Activated naive CD8-positive, alpha-beta T cell treated with anti-CD3 and anti-CD28 coated beads for 36 hours (primary cell): ENCODE measurements around the gene TPRX2. TPM values are rescaled to one million over a fixed set of nuclear protein-coding genes. Genes with fewer than 3 reads are reported as not detected.
"Not testable (repeated sequence)": the region's sequence is repeated elsewhere in the genome, so short reads cannot be mapped to it uniquely, and the experiment has no call there.

ENCODE experiments used
- DNase-seq: peaks from one replicate; pipeline ENCODE4 v3.0.0; 2021
- H3K27ac Mint-ChIP-seq: one replicate; pipeline ENCODE4 v1.8.0; 2022; ENCODE audit warnings: mild to moderate bottlenecking, moderate library complexity, mixed read lengths
- H3K27me3 Mint-ChIP-seq: one replicate; pipeline ENCODE4 v1.8.0; 2022; ENCODE audit warnings: mild to moderate bottlenecking, mixed read lengths
- H3K36me3 Mint-ChIP-seq: one replicate; pipeline ENCODE4 v1.8.0; 2021; ENCODE audit warnings: mild to moderate bottlenecking, mixed read lengths
- H3K4me1 Mint-ChIP-seq: one replicate; pipeline ENCODE4 v1.8.0; 2021; ENCODE audit warnings: mixed read lengths
- H3K4me3 Mint-ChIP-seq: one replicate; pipeline ENCODE4 v1.8.0; 2022; ENCODE audit warnings: mild to moderate bottlenecking, moderate library complexity, mixed read lengths
- H3K9me3 Mint-ChIP-seq: one replicate; pipeline ENCODE4 v1.8.0; 2022; ENCODE audit warnings: mixed read lengths
- total RNA-seq, 2 experiments: library from RNA; stranded (reverse); gene quantifications; one replicate each; pipeline ENCODE4 v1.2.3, GENCODE V29; 2021

TPRX2 gene
- total RNA-seq, 2 experiments from 2014 or later, result not detected

DNA sequence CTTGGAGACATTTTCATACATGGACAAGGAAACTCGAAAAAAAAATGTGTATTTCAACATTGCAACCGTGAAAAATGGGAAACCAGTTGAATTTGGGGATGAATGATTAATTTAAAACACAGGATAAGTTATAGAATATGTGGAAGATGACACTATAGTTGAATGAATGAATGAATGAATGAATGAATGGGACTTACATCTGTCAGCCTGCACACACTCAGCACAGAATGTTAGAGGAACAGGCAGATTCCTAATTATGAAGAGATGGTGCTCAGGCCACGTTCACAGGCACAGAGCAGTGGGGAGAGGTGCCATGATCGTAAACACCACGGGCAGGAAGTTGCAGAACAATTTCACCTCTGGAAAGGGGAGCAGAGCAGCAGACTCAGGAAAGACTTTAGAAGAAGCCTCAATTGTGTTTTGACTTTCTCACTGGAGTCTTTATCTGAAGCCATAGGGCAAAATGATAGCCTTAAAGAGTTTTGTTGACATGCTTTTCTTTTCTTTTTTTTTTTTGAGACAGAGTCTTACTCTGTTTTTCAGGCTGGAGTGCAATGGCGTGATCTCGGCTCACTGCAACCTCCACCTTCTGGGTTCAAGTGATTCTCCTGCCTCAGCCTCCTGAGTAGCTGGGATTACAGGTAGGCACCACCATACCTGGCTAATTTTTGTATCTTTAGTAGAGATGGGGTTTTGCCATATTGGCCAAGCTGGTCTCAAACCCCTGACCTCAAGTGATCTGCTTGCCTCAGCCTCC lies 32.0 kb downstream of the TPRX2 start:
- no peak for DNase-seq
- H3K27ac Mint-ChIP-seq, result no peak overlapping the region
- no peak overlapping the region for H3K4me3 Mint-ChIP-seq
- no peaks in the 10 kb centered on the region for H3K4me1 Mint-ChIP-seq
- peaks cover 8% of the 10 kb centered on the region for H3K27me3 Mint-ChIP-seq
- H3K9me3 Mint-ChIP-seq, result no peaks in the 10 kb centered on the region
- H3K36me3 Mint-ChIP-seq, result no peaks in the 10 kb centered on the region

DNA sequence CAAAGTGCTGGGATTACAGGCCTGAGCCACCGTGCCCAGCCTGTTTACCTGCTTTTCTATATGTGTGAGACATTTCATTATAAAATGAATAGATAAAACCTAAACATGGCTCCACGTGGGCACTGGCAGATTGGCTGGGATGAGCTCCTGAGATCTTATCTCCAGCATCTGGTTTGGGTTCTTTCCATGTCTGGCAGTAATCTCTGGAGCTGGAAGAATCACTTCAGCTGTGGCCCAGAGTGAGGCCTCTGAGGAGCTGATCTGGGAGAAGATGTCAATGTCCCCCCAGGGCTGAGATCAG lies 32.5 kb downstream of the TPRX2 start:
- no peaks in the 10 kb centered on the region for H3K9me3 Mint-ChIP-seq
- no peak for DNase-seq

DNA sequence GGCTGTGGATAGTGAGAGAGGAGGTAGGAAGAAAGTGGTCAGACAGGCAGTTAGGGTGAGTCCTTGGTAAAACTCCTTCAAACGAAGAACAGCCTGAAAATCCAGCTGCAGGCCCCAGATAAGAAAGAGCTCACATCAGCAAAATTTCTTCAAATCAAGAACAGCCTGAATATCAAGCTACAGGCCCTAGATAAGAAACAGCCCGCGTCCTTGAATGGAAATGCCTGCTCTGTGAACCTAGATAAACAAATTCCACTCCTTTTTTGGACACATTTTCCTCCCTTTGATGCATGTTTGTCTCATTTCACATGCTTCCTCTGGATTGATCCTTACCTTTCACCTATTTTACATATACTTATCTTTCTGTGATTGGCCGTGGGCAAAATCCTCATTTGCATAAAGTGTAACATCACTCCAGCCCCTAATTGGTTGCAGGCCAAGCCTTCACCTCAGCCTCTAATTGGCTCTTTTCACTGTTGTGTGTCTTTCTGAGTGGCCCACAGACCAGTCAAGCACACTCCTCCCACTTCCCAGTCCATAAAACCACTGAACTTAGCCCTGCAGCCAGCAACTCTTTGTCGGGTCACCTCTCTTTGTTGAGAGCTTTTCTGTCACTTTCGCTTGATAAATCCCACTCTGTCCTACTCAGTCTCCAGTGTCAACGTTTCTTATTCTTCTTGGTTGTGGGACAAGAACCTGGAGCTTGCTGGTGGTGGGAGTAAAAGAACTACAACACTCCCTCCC lies 33.1 kb downstream of the TPRX2 start:
- Mint-ChIP-seq H3K4me1 (no peaks in the 10 kb centered on the region), H3K4me3 (no peak overlapping the region), H3K27me3 (peaks cover 8% of the 10 kb centered on the region), H3K36me3 (no peaks in the 10 kb centered on the region), H3K27ac (no peak overlapping the region), H3K9me3 (no peaks in the 10 kb centered on the region)
- DNase-seq, result no peak

More for the DNA sequence above, 32.5 kb downstream of the TPRX2 start:
- H3K4me1 Mint-ChIP-seq, result no peaks in the 10 kb centered on the region
- H3K27ac Mint-ChIP-seq, result no peak overlapping the region
- peaks cover 8% of the 10 kb centered on the region for H3K27me3 Mint-ChIP-seq
- H3K36me3 Mint-ChIP-seq, result no peaks in the 10 kb centered on the region
- H3K4me3 Mint-ChIP-seq, result no peak overlapping the region

DNA sequence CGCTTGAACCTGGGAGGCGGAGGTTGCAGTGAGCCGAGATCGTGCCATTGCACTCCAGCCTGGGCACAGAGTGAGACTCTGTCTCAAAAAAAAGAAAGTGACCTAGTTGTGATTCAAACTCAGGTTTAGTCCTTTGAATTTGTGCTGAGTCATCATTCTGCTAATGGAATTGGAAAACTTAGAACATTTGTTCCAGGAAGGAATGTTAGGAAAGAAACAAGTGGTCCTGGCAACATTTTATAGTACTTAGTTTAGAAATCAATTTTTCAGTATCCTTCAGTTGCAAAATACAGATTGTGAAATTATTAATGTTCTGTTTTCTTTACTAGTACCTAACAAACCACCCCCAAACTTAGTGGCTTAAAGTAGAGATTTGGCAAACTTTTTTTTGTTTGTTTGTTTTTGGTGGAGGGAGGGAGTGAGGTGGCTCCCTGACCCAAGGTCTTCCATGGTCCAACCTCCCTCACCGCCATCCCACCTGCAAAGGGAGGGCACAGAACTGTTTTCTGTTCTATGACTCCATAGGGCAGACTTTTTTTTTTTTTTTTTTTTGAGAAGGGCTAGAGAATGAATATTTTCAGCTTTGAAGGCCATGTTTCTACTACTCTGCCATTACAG lies 36.2 kb downstream of the TPRX2 start:
- Mint-ChIP-seq H3K27me3 (no peaks in the 10 kb centered on the region), H3K27ac (no peak overlapping the region), H3K36me3 (no peaks in the 10 kb centered on the region), H3K4me1 (no peaks in the 10 kb centered on the region), H3K4me3 (no peak overlapping the region), H3K9me3 (no peaks in the 10 kb centered on the region)
- no peak for DNase-seq

DNA sequence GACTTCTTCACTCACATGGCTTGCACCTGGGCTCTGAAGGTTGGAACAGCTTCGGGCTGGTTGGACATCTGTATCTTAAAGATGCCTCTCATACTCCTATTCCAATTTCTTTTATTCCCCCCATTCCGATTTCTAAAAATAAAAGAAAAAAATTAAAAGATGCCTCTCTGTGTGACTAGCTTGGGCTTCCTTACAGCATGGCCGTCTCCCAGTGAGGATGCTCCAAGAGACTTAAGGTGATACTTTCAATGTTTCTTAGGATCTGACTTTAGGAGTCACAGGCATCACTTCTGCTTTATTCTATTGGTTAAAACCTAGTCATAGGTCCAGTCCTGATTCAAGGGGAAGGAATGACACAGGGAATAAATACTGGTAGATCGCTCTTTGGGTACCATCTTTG lies 37.0 kb downstream of the TPRX2 start:
- Mint-ChIP-seq H3K9me3 (no peaks in the 10 kb centered on the region), H3K4me3 (no peak overlapping the region), H3K4me1 (no peaks in the 10 kb centered on the region), H3K27ac (no peak overlapping the region), H3K36me3 (no peaks in the 10 kb centered on the region), H3K27me3 (peaks cover 4% of the 10 kb centered on the region)
- DNase-seq, result no peak

DNA sequence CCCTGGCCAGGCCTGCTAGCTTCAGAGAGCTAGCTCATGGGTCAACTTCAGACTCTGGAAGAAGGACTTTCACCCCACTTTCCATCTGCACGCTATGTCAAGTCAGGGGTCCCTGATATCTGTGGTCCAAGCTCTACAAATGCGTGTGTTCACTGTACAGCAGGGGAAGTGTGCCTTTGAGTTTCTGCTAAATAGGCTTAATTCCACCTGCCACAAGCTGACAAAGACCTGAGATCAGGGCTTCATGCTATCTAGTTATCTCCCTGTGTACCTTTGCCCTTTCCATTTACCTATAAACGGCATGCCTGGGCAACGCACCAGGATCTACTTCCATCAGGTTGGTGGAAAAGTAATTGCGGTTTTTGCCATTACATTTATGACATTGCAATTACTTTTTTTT lies 37.7 kb downstream of the TPRX2 start:
- DNase-seq, result no peak
- no peaks in the 10 kb centered on the region for H3K9me3 Mint-ChIP-seq
- H3K27ac Mint-ChIP-seq, result no peak overlapping the region
- H3K27me3 Mint-ChIP-seq, result peaks cover 4% of the 10 kb centered on the region
- H3K36me3 Mint-ChIP-seq, result no peaks in the 10 kb centered on the region
- no peak overlapping the region for H3K4me3 Mint-ChIP-seq
- H3K4me1 Mint-ChIP-seq, result no peaks in the 10 kb centered on the region

DNA sequence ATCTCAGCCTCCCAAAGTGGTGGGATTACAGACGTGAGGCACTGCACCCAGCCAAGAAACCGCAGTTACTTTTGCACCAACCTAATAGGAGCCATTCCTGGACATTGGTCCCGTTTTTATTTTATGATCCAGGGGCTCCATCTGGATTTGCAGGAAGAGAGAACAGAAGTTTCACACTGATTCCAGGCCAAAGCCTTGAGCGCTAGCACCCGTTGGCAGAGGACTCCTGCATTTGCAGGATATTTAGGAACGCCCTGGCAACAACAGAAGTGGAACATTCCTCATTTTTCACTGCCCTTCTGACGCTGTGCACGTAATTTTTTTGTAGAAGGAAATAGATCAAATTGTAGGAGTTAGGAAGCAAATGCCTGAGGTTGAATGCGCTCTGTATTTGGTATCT lies 38.8 kb downstream of the TPRX2 start:
- Mint-ChIP-seq H3K36me3 (no peaks in the 10 kb centered on the region), H3K27ac (no peak overlapping the region), H3K4me1 (no peaks in the 10 kb centered on the region), H3K4me3 (no peak overlapping the region), H3K27me3 (peaks cover 8% of the 10 kb centered on the region), H3K9me3 (no peaks in the 10 kb centered on the region)
- no peak for DNase-seq

DNA sequence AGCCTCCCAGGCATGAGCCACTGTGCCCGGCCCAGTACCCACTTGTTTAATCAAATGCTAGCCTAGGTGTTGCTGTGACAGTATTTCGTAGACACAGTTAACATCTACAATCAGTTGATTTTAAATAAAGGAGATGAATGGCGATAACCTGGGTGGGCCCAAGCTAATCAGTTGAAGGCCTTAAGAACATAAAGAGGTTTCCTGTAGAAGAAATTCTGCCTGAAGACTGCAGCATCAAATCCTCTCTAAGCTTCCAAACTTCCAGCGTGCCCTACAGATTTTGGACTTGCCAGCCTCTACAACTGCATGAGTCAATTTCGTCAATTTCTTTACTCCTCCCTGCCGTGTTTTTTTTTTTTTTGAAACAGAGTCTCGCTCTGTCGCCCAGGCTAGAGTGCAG lies 40.3 kb downstream of the TPRX2 start:
- Mint-ChIP-seq H3K4me1 (no peaks in the 10 kb centered on the region), H3K27me3 (peaks cover 8% of the 10 kb centered on the region), H3K36me3 (no peaks in the 10 kb centered on the region)

DNA sequence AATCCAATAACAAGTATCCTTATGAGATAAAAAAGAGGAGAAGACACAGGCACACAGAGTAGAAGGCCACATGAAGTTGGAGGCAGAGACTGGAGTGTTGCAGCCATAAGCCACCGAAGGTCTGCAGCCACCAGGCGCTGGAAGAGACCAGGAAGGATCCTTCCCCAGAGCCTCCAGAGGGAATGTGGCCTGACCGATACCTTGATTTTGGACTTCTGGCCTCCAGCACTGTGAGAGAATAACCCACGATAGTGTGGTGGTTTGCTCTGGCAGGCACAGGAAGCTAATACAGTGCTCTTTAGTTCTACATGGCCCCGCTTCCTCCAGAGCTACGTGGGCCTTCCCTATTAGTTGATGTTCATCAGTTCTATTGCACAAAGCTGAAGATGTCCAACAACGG lies 42.3 kb downstream of the TPRX2 start:
- H3K4me1 Mint-ChIP-seq, result no peaks in the 10 kb centered on the region
- H3K27ac Mint-ChIP-seq, result no peak overlapping the region
- no peak for DNase-seq
- no peak overlapping the region for H3K4me3 Mint-ChIP-seq
- no peaks in the 10 kb centered on the region for H3K36me3 Mint-ChIP-seq
- H3K9me3 Mint-ChIP-seq, result no peaks in the 10 kb centered on the region
- H3K27me3 Mint-ChIP-seq, result peaks cover 8% of the 10 kb centered on the region

More for the DNA sequence above, 40.3 kb downstream of the TPRX2 start:
- H3K4me3 Mint-ChIP-seq, result no peak overlapping the region
- no peak overlapping the region for H3K27ac Mint-ChIP-seq
- H3K9me3 Mint-ChIP-seq, result no peaks in the 10 kb centered on the region
- DNase-seq, result no peak

DNA sequence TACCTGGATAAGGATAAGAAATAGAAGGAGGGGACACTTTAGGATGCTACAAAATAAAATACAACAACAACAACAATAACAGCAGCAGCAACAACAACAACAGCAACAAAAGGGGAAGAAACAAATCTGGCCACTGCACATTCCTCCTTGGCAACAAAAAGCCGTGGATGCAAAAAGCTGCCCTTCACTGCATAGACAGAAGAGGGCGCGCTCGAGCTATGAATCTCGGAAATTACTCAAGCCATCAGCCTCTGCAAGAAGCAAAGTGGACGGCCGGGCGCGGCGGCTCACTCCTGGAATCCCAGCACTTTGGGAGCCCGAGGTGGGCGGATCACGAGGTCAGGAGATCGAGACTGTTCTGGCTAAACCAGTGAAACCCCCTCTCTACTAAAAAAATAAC lies 50.3 kb downstream of the TPRX2 start:
- H3K4me1 Mint-ChIP-seq, H3K36me3 Mint-ChIP-seq, H3K27ac Mint-ChIP-seq: not testable (repeated sequence)

DNA sequence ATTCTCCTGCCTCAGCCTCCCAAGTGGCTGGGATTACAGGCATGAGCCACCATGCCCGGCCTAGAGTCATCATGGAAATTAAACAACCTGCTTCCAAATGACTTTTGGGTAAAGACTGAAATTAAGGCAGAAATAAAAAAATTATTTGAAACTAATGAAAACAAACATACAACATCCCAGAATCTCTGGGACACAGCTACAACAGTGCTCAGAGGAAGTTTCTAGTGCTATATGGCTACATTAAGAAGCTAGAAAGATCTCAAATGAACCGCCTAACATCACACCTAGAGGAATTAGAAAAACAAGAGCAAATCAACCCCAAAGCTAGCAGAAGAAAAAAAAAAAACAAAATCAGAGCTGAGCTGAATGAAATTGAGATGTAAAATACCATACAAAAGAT lies 51.2 kb downstream of the TPRX2 start:
- H3K27ac Mint-ChIP-seq, H3K4me1 Mint-ChIP-seq, DNase-seq, H3K9me3 Mint-ChIP-seq, H3K36me3 Mint-ChIP-seq, H3K4me3 Mint-ChIP-seq, H3K27me3 Mint-ChIP-seq: not testable (repeated sequence)

More for the DNA sequence above, 50.3 kb downstream of the TPRX2 start:
- H3K4me3 Mint-ChIP-seq, H3K9me3 Mint-ChIP-seq, H3K27me3 Mint-ChIP-seq: not testable (repeated sequence)
- peak; percentile 81 for DNase-seq

Other genes starting within 250 kb of the TPRX2 start
- gene EHD2, start 145.8 kb upstream of the TPRX2 start, total RNA-seq, result under 1 TPM; 0.44 to 0.68 TPM
- 100 to 1,000 TPM; 248 to 249 TPM for gene NOP53, start 113.7 kb upstream of the TPRX2 start, total RNA-seq
- 100 to 1,000 TPM in 1 of 2 experiments, 10 to 100 TPM in 1; 99.1 to 107 TPM for gene SELENOW, start 80.5 kb upstream of the TPRX2 start, total RNA-seq
- not detected for gene TPRX1, start 54.7 kb upstream of the TPRX2 start, total RNA-seq
- not detected for gene CRX, start 37.3 kb upstream of the TPRX2 start, total RNA-seq
- not detected for gene SULT2A1, start 27.1 kb downstream of the TPRX2 start, total RNA-seq
- not detected for gene BSPH1, start 132.9 kb downstream of the TPRX2 start, total RNA-seq
- not detected for gene ELSPBP1, start 135.4 kb downstream of the TPRX2 start, total RNA-seq
- not detected for gene CABP5, start 184.8 kb downstream of the TPRX2 start, total RNA-seq